ENCODE data around the gene PWP2.
"Not testable (repeated sequence)": the region's sequence is repeated elsewhere in the genome, so short reads cannot be mapped to it uniquely, and the experiment has no call there.

The PWP2 gene

GRCh38 chr21:44167527-44167926, 60.3 kb downstream of the PWP2 start:
- DNase-seq = not testable (repeated sequence)

- DNase-seq = not testable (repeated sequence)
Measured at GRCh38 chr21:44170326-44170725, 63.1 kb downstream of the PWP2 start.

GRCh38 chr21:44170863-44171262, 63.7 kb downstream of the PWP2 start:
- DNase-seq = not testable (repeated sequence)

DNA sequence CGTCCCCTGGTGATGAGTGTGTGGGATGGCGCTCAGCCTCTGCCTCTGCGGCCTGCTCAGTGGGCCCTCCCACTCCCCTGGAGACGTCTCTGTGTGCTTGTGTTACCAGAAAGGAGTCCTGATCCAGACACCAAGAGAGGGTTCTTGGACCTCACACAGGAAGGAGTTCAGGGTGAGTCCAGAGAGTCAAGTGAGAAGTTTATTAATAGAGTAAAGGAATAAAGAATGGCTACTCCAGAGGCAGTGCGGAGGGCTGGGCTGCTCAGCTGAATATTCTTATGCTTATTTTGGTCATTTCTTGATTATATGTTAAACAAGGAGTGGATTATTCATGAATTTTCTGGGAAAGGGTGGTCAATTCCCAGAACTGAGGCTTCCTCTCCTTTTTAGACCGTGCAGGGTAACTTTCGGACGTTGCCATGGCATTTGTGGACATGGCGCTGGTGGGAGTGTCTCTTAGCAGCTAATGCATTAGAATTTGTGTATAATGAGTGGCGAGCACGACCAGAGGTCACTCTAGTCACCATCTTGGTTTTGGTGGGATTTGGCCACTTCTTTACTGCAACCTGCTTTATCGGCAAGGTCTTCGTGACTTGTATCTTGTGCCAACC, 64.9 kb downstream of the PWP2 start:
- not testable (repeated sequence) for DNase-seq

DNA sequence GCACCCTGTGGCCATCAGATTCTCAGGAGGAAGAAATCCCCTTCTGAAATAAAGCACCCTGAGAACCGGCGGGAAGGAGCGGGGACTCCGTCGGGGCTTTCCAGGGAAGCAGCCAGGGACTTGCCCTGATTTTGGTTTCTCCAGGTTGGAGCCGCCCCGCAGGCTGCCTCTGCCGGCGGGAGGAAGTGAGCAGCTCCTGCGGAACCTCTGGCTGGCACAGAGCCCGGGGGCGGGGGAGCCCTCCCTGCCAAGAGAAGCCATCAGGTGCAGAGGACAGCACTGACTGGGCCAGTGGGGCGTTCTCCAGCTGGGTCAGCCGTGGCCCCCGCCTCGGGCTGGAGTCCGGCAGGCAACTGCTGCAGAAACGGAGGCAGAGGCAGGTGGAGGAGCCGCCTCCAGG, 65.5 kb downstream of the PWP2 start:
- not testable (repeated sequence) for DNase-seq

GRCh38 chr21:44175189-44175588, 68.0 kb downstream of the PWP2 start:
- not testable (repeated sequence) for DNase-seq

DNA sequence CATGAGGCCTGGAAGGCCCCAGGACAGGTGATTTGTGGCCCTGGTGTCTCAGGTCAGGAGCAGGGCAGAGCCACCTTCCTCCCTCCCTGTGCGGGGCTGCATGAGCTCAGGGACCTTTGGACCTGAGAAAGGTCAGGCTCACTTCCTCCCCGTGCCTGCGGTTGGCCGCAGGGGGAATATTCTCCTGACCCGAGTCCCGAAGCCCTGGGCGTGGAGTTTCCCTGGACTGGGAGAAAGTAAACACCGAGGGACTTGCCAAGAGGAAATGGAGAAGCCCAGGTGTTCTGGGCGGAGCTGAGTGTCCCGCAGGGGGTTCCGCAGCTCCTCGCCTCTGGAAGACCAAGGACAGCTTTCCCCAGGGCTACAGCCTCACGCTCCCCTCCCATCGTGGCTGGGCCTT, 68.9 kb downstream of the PWP2 start:
- DNase-seq = not testable (repeated sequence)
